Measurements from ENCODE around the gene TMPRSS9. TPM values are rescaled to one million over a fixed set of nuclear protein-coding genes. Genes with fewer than 3 reads are reported as not detected.

TMPRSS9 gene
- total and polyA plus RNA-seq, 2 of the 13 experiments (the other 11 are each of a cell fraction or from before 2014, with no cell fraction given), result 2.5 to 5.2 TPM

DNA sequence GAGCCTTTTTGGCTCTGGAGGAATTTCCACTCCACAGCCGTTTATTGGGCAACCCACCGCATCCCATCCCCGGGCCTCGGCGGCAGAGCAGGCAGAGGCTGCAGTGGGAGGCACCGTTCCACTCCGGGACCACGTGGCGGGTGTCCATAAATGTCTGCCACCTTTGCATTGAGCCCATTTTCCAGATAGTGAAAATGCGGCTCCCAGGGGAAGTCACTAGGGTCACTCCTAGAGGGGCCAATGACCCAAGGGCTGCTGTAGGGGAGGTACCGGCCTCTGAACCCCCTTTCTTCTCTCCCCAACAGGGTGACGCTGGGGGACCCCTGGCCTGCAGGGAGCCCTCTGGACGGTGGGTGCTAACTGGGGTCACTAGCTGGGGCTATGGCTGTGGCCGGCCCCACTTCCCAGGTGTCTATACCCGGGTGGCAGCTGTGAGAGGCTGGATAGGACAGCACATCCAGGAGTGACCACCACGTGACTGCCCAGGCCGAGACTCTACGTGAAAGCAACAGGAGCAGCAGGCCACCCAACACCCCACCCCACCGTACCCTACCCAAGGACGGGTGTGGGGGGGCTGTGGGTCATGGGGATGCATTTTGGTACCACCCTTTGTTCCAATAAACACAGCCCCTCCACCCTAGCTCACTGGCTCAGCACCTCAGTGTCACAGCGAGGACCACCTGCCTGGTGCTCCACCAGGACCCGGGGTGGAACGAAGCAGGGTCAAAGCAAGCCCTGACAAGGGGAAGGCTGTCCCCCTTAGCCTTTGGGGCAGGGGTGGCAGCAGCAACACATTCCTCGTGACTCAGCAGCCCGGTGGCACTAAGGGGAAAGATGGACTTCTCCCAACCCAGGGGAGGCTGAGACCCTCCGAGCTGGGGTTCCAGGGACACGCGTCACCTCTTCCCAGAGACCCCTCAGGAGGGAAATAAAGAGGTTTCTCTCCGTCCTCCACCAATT lies 65.8 kb downstream of the TMPRSS9 start (continued):
- TF ChIP-seq, protein P1, sequence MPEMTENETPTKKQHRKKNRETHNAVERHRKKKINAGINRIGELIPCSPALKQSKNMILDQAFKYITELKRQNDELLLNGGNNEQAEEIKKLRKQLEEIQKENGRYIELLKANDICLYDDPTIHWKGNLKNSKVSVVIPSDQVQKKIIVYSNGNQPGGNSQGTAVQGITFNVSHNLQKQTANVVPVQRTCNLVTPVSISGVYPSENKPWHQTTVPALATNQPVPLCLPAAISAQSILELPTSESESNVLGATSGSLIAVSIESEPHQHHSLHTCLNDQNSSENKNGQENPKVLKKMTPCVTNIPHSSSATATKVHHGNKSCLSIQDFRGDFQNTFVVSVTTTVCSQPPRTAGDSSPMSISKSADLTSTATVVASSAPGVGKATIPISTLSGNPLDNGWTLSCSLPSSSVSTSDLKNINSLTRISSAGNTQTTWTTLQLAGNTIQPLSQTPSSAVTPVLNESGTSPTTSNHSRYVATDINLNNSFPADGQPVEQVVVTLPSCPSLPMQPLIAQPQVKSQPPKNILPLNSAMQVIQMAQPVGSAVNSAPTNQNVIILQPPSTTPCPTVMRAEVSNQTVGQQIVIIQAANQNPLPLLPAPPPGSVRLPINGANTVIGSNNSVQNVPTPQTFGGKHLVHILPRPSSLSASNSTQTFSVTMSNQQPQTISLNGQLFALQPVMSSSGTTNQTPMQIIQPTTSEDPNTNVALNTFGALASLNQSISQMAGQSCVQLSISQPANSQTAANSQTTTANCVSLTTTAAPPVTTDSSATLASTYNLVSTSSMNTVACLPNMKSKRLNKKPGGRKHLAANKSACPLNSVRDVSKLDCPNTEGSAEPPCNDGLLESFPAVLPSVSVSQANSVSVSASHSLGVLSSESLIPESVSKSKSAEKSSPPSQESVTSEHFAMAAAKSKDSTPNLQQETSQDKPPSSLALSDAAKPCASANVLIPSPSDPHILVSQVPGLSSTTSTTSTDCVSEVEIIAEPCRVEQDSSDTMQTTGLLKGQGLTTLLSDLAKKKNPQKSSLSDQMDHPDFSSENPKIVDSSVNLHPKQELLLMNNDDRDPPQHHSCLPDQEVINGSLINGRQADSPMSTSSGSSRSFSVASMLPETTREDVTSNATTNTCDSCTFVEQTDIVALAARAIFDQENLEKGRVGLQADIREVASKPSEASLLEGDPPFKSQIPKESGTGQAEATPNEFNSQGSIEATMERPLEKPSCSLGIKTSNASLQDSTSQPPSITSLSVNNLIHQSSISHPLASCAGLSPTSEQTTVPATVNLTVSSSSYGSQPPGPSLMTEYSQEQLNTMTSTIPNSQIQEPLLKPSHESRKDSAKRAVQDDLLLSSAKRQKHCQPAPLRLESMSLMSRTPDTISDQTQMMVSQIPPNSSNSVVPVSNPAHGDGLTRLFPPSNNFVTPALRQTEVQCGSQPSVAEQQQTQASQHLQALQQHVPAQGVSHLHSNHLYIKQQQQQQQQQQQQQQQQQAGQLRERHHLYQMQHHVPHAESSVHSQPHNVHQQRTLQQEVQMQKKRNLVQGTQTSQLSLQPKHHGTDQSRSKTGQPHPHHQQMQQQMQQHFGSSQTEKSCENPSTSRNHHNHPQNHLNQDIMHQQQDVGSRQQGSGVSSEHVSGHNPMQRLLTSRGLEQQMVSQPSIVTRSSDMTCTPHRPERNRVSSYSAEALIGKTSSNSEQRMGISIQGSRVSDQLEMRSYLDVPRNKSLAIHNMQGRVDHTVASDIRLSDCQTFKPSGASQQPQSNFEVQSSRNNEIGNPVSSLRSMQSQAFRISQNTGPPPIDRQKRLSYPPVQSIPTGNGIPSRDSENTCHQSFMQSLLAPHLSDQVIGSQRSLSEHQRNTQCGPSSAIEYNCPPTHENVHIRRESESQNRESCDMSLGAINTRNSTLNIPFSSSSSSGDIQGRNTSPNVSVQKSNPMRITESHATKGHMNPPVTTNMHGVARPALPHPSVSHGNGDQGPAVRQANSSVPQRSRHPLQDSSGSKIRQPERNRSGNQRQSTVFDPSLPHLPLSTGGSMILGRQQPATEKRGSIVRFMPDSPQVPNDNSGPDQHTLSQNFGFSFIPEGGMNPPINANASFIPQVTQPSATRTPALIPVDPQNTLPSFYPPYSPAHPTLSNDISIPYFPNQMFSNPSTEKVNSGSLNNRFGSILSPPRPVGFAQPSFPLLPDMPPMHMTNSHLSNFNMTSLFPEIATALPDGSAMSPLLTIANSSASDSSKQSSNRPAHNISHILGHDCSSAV (CRISPR knock-in tag; IDR thresholded peaks at IDR 0.05; ENCODE audit: borderline replicate concordance), result no peak
- TF ChIP-seq RBM39 (IDR thresholded peaks at IDR 0.05; ENCODE audit: low read depth, low read length, poor library complexity, severe bottlenecking) (no peak), NPAS2 (CRISPR knock-in tag; IDR thresholded peaks at IDR 0.05; ENCODE audit: borderline replicate concordance) (no peak)
